ENCODE measurements around the gene ECHS1. TPM values are rescaled to one million over a fixed set of nuclear protein-coding genes. Genes with fewer than 3 reads are reported as not detected.
A peak's percentile ranks its signal among the peaks of the same experiment; 100 is the strongest.

The ECHS1 gene
- total and polyA plus RNA-seq, 9 of the 15 experiments (the other 6 are each of a cell fraction or from before 2014, with no cell fraction given), result 16.6 to 100 (median 68.1) TPM

DNA sequence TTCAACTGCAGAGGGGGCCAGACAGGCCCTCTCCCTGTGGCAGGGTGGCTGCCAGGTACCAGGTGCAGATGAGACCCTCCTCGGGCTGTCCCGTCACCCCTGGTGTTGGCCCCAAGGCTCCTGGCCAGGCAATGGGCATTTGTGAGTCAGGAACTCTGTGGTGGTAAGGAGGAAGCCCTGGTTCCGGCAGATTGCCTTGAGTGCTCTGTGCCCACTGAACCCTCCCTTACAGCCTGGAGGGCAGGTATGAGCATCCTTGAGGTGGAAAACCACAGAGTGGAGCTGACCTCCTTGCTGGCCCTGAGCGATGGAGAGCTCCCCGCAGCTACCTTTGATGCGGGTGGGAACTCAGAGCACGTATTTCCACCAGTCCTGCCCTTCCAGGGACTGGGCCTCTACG lies 7.9 kb upstream of the ECHS1 start (continued):
- no peak for TF ChIP-seq MEF2A (IDR thresholded peaks at IDR 0.05; ENCODE audit: control insufficient read depth, low read depth, low read length)
- no peak for TF ChIP-seq KLF10 (CRISPR knock-in tag; IDR thresholded peaks at IDR 0.05)
- no peak for TF ChIP-seq LCOR (CRISPR knock-in tag; IDR thresholded peaks at IDR 0.05)
- no peak for TF ChIP-seq MTA3 (IDR thresholded peaks at IDR 0.05; ENCODE audit: borderline replicate concordance)
- no peak for TF ChIP-seq ZNF140 (CRISPR knock-in tag; IDR thresholded peaks at IDR 0.05)

DNA sequence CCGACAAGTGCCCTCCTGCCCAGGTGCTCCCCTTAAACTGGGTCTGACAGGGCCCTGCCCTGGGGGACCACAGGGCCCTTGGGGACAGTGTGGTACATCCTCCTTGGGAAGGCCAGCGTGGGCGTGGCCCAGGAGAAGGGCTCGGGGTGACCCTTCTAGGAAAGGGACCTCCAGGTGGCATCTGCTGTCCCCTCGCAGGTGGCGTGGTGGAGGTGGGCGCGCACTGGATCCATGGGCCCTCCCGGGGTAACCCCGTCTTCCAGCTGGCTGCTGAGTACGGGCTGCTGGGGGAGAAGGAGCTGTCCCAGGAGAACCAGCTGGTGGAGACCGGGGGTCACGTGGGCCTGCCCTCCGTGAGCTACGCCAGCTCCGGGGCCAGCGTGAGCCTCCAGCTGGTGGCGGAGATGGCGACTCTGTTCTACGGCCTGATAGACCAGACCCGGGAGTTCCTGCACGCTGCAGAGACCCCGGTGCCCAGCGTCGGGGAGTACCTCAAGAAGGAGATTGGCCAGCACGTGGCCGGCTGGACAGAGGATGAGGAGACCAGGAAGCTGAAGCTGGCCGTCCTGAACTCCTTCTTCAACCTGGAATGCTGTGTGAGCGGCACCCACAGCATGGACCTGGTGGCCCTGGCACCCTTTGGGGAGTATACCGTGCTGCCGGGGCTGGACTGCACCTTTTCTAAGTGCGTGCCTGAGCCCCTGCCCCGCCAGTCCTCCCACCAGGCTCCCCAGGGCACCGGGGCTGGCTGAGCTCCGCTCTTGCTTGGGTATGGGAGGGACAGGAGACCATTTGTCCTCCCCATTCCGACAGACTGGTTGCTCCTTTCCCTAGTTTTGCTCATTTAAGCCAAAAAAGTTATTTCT lies 6.9 kb upstream of the ECHS1 start:
- Histone ChIP-seq H3K9me3 (replicated peaks; ENCODE audit: control insufficient read depth, insufficient read depth, low read depth, low read length) (no peaks in the 10 kb centered on the region), H3K27me3 (ENCODE audit: control insufficient read depth in 2 of 2, insufficient read depth in 2 of 2, low read length in 2 of 2) (no peaks in the 10 kb centered on the region), H2AFZ (ENCODE audit: low read depth, low read length) (no peak overlapping the region), H3K4me2 (ENCODE audit: insufficient read depth, low read length) (peak overlapping the region; percentile 46; the same call in 1 of the 2 replicates), H3K79me2 (ENCODE audit: control insufficient read depth, insufficient read depth, low read length) (no peaks in the 10 kb centered on the region; the same call in 2 of the 3 replicates), H3K9me1 (ENCODE audit: control insufficient read depth, insufficient read depth, low read length) (no peaks in the 10 kb centered on the region), H3K36me3 (ENCODE audit: control insufficient read depth, insufficient read depth, low read length) (no peaks in the 10 kb centered on the region), H3K4me1 (replicated peaks in 1 of 2; ENCODE audit: control insufficient read depth in 2 of 2, insufficient read depth in 2 of 2, low read length in 2 of 2) (peaks cover 3 to 37% of the 10 kb centered on the region in 2 experiments; a peak in 3 of 5 replicates), H3K9ac (ENCODE audit: insufficient read depth in 1 of 2, low read depth in 2 of 2, low read length in 2 of 2) (peak overlapping the region; percentile 20 to 91; a peak in 3 of 4 replicates), H4K20me1 (replicated peaks; ENCODE audit: control insufficient read depth, insufficient read depth, low read length) (no peaks in the 10 kb centered on the region), H3K4me3 (peak overlapping the region; percentile 58), H3K27ac (ENCODE audit: extremely low read depth, low read depth, low read length) (no peak overlapping the region)
- BruUV-seq (replicated peaks), result no TSS peak
- 97% methylated on average over 20 of the region's 36 CpGs for WGBS (ENCODE audit: insufficient coverage, low coverage, missing lambda C conversion rate)
- intact Hi-C loops (cut with micrococcal nuclease), result no loop called here
- TF ChIP-seq DNMT1 (IDR thresholded peaks at IDR 0.05) (no peak), TSHZ1 (CRISPR knock-in tag; IDR thresholded peaks at IDR 0.05) (no peak), RBFOX2 (IDR thresholded peaks at IDR 0.05; ENCODE audit: low read depth, low read length) (peak; percentile 48), ZNF764 (CRISPR knock-in tag; IDR thresholded peaks at IDR 0.05; ENCODE audit: low read depth) (no peak)
- DNase-seq (ENCODE audit: extremely low read depth in 1 of 4, low spot score in 3 of 4) (no peak), FAIRE-seq (no peak), ATAC-seq (peak; percentile 9)
- in situ Hi-C loops (cut with MboI), result no loop called here
- POLR2A ChIA-PET, result interaction anchor here (0.7 kb wide), 1 partner anchor 446 kb away, joined by 4 read pairs; no protein-coding TSS in a partner anchor
- CTCF ChIA-PET (ENCODE audit: low intra/inter-chr PET ratio), result no interaction called here
